Heart left ventricle (tissue), 13 donors: ENCODE results near the gene FOXP4.

Experiments
- POLR2A ChIP-seq, 2 donors: fragments of 450-650 bp; IDR thresholded peaks; one replicate each; pipeline ENCODE4 v1.6.1; 2017; ENCODE audit warnings: antibody characterized with exemption in 2 of 2, mild to moderate bottlenecking in 2 of 2, moderate library complexity in 2 of 2
- TF ChIP-seq, protein P1 (sequence below), 12 donors: fragments of 200-600 bp; sonication (generic) in 4 of 12; IDR thresholded peaks; one replicate each; pipeline versions ENCODE4 v1.5.0 to v1.8.0; 2018 to 2022; ENCODE audit warnings: antibody characterized with exemption in 12 of 12, mild to moderate bottlenecking in 5 of 12
- donor health status: ischemic (EF 13 %, LVEDD 7.1; RV severe dilation, severe dysfunction).
- donor health status: DM: no; HTN: yes; CAD: no.
- donor health status: DM: no; HTN: no; CAD: no.
- donor health status: ischemic (EF 25% LVEDD 6.9; RV normal size, moderate dysfunction).
- donor health status: ischemic (EF 25% LVEDD 5.7; RV mildly dilated, moderate dysfunction).
- donor health status: ischemic (EF 35%, LVEDD 5.7; RV mildly dilated, moderate dysfunction).
- donor health status: nonischemic (EF 11% LVEDD 7.7; RV severe dilation, severe dysfunction).
- donor health status: DM: yes; HTN: yes; CAD: no.
- donor health status: PGD.
- donor health status: ischemic (EF 29% LVEDD 5.4; RV normal size, mild dysfunction).
- donor health status: nonischemic (EF 23%, LVEDD 6.1; RV moderate dilation, normal function).

DNA sequence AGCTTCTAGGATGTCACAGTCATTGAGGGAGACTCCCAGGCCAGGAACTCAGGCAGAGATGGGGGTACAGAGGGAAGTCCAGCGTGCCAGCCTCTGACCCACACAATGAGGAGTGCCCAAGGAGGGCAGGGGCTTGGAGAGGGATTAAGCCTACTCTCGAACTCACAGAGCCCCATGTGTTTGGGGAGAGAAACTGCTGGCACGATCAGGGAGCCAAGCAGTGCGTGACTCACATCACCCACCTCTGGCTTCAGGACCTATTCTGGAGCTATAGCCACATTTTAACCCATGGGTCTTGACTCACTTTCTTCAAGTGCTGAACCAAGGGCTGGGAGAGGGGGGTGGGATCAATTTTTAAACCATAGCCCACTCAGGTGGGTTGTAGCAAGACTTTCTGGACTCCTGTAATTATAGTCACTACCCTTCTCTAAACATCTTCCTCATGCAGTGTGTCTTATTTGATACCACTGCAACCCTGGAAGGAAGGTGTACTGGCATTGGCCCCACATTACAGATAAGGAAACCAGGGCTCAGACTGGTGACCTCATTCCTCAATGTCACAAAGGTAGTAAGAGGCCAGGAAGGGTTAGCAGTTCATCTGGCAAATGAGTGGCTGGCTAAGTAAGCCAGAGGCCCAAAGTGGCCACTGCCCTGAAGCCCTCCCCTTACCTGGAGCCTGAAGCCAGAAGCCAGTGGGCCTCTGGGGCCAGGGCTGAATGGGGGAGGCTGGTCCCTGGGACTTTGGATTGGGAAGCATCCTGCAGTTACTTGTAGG, 12.0 kb downstream of the FOXP4 start:
- TF ChIP-seq, protein P1, sequence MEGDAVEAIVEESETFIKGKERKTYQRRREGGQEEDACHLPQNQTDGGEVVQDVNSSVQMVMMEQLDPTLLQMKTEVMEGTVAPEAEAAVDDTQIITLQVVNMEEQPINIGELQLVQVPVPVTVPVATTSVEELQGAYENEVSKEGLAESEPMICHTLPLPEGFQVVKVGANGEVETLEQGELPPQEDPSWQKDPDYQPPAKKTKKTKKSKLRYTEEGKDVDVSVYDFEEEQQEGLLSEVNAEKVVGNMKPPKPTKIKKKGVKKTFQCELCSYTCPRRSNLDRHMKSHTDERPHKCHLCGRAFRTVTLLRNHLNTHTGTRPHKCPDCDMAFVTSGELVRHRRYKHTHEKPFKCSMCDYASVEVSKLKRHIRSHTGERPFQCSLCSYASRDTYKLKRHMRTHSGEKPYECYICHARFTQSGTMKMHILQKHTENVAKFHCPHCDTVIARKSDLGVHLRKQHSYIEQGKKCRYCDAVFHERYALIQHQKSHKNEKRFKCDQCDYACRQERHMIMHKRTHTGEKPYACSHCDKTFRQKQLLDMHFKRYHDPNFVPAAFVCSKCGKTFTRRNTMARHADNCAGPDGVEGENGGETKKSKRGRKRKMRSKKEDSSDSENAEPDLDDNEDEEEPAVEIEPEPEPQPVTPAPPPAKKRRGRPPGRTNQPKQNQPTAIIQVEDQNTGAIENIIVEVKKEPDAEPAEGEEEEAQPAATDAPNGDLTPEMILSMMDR (IDR thresholded peaks at IDR 0.05), result no peak
- TF ChIP-seq POLR2A (IDR thresholded peaks at IDR 0.05), result no peak
